ENCODE measurements around the gene RABGEF1. TPM values are rescaled to one million over a fixed set of nuclear protein-coding genes. Genes with fewer than 3 reads are reported as not detected.

The RABGEF1 gene
- total and polyA plus RNA-seq, 2 donors (not counting 1 experiment from before 2014, with no cell fraction given): 41.6 to 47.9 TPM

- no peak overlapping the region for H3K4me2 ChIP-seq (ENCODE audit: extremely low read depth, insufficient read depth, low read length)
Measured at GRCh38 chr7:66847879-66848790, 107.6 kb downstream of the RABGEF1 start.

GRCh38 chr7:66859339-66859738 is 118.8 kb downstream of the RABGEF1 start:
- Histone ChIP-seq H4K20me1 (ENCODE audit: control insufficient read depth, extremely low read depth, insufficient read depth, low read length) (no peaks in the 10 kb centered on the region), H3K4me1 (ENCODE audit: control insufficient read depth, extremely low read depth, insufficient read depth, low read length) (no peaks in the 10 kb centered on the region), H3K4me3 (replicated peaks in 1 of 4; ENCODE audit: control extremely low read depth in 1 of 4, insufficient read depth in 1 of 4, low read depth in 3 of 4, low read length in 4 of 4) (no peak overlapping the region), H3K9me3 (ENCODE audit: control insufficient read depth, insufficient read depth, low read depth, low read length) (no peaks in the 10 kb centered on the region), H3K4me2 (ENCODE audit: extremely low read depth, insufficient read depth, low read length) (no peak overlapping the region), H3K27me3 (ENCODE audit: control insufficient read depth, insufficient read depth, low read length) (no peaks in the 10 kb centered on the region), H3K36me3 (ENCODE audit: control insufficient read depth, insufficient read depth, low read length) (no peaks in the 10 kb centered on the region), H3K9ac (ENCODE audit: insufficient read depth, low read length) (no peak overlapping the region), H2AFZ (ENCODE audit: low read length) (no peak overlapping the region), H3K79me2 (ENCODE audit: control insufficient read depth, insufficient read depth, low read length) (no peaks in the 10 kb centered on the region), H3K27ac (ENCODE audit: insufficient read depth, low read length) (no peak overlapping the region)
- no peak for DNase-seq (ENCODE audit: low read depth in 2 of 2)
- TF ChIP-seq CTCF (conservative IDR thresholded peaks at IDR 0.05 in 1 of 2, IDR thresholded peaks at IDR 0.05 in 1 of 2; ENCODE audit: low read depth in 1 of 2, low read length in 2 of 2): no peak
- no peak for TF ChIP-seq EZH2 (IDR thresholded peaks at IDR 0.05; ENCODE audit: low read length, missing control alignments)

More at GRCh38 chr7:66847879-66848790, 107.6 kb downstream of the RABGEF1 start:
- no peaks in the 10 kb centered on the region for H4K20me1 ChIP-seq (ENCODE audit: control insufficient read depth, extremely low read depth, insufficient read depth, low read length)
- no peaks in the 10 kb centered on the region for H3K36me3 ChIP-seq (ENCODE audit: control insufficient read depth, insufficient read depth, low read length)
- no peaks in the 10 kb centered on the region for H3K79me2 ChIP-seq (ENCODE audit: control insufficient read depth, insufficient read depth, low read length)
- H3K9me3 ChIP-seq (ENCODE audit: control insufficient read depth, insufficient read depth, low read depth, low read length): no peaks in the 10 kb centered on the region
- peak; percentile 78 to 80 for DNase-seq (ENCODE audit: low read depth in 2 of 2)
- H3K9ac ChIP-seq (ENCODE audit: insufficient read depth, low read length): no peak overlapping the region
- H3K27ac ChIP-seq (ENCODE audit: insufficient read depth, low read length): no peak overlapping the region
- H3K4me3 ChIP-seq (replicated peaks in 1 of 4; ENCODE audit: control extremely low read depth in 1 of 4, insufficient read depth in 1 of 4, low read depth in 3 of 4, low read length in 4 of 4): no peak overlapping the region
- no peak for TF ChIP-seq EZH2 (IDR thresholded peaks at IDR 0.05; ENCODE audit: low read length, missing control alignments)
- no peak for TF ChIP-seq CTCF (conservative IDR thresholded peaks at IDR 0.05 in 1 of 2, IDR thresholded peaks at IDR 0.05 in 1 of 2; ENCODE audit: low read depth in 1 of 2, low read length in 2 of 2)
- H3K27me3 ChIP-seq (ENCODE audit: control insufficient read depth, insufficient read depth, low read length): no peaks in the 10 kb centered on the region
- no peak overlapping the region for H2AFZ ChIP-seq (ENCODE audit: low read length)
- H3K4me1 ChIP-seq (ENCODE audit: control insufficient read depth, extremely low read depth, insufficient read depth, low read length): no peaks in the 10 kb centered on the region

GRCh38 chr7:66859794-66860645 is 119.5 kb downstream of the RABGEF1 start:
- Histone ChIP-seq H3K9ac (ENCODE audit: insufficient read depth, low read length) (no peak overlapping the region), H3K4me3 (replicated peaks in 1 of 4; ENCODE audit: control extremely low read depth in 1 of 4, insufficient read depth in 1 of 4, low read depth in 3 of 4, low read length in 4 of 4) (no peak overlapping the region), H3K4me1 (ENCODE audit: control insufficient read depth, extremely low read depth, insufficient read depth, low read length) (no peaks in the 10 kb centered on the region), H3K4me2 (ENCODE audit: extremely low read depth, insufficient read depth, low read length) (no peak overlapping the region), H3K36me3 (ENCODE audit: control insufficient read depth, insufficient read depth, low read length) (no peaks in the 10 kb centered on the region), H3K27ac (ENCODE audit: insufficient read depth, low read length) (no peak overlapping the region), H3K9me3 (ENCODE audit: control insufficient read depth, insufficient read depth, low read depth, low read length) (no peaks in the 10 kb centered on the region), H4K20me1 (ENCODE audit: control insufficient read depth, extremely low read depth, insufficient read depth, low read length) (no peaks in the 10 kb centered on the region), H3K27me3 (ENCODE audit: control insufficient read depth, insufficient read depth, low read length) (no peaks in the 10 kb centered on the region), H3K79me2 (ENCODE audit: control insufficient read depth, insufficient read depth, low read length) (no peaks in the 10 kb centered on the region), H2AFZ (ENCODE audit: low read length) (no peak overlapping the region)
- TF ChIP-seq EZH2 (IDR thresholded peaks at IDR 0.05; ENCODE audit: low read length, missing control alignments) (no peak), CTCF (conservative IDR thresholded peaks at IDR 0.05 in 1 of 2, IDR thresholded peaks at IDR 0.05 in 1 of 2; ENCODE audit: low read depth in 1 of 2, low read length in 2 of 2) (no peak)
- peak in 1 of 2 donors; percentile 12 for DNase-seq (ENCODE audit: low read depth in 2 of 2)
